GM18517 (cell line): Measurements from ENCODE around the gene PDCD5.
"Not testable (repeated sequence)": the region's sequence is repeated elsewhere in the genome, so short reads cannot be mapped to it uniquely, and the experiment has no call there.

Experiments
- ATAC-seq: cut with Tn5 transposase; IDR thresholded peaks from one replicate; pipeline ENCODE4 v1.9.1; 2021; ENCODE audit warnings: mild to moderate bottlenecking, moderate library complexity; ENCODE audit not compliant: unreplicated experiment

Gene PDCD5, protein sequence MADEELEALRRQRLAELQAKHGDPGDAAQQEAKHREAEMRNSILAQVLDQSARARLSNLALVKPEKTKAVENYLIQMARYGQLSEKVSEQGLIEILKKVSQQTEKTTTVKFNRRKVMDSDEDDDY

DNA sequence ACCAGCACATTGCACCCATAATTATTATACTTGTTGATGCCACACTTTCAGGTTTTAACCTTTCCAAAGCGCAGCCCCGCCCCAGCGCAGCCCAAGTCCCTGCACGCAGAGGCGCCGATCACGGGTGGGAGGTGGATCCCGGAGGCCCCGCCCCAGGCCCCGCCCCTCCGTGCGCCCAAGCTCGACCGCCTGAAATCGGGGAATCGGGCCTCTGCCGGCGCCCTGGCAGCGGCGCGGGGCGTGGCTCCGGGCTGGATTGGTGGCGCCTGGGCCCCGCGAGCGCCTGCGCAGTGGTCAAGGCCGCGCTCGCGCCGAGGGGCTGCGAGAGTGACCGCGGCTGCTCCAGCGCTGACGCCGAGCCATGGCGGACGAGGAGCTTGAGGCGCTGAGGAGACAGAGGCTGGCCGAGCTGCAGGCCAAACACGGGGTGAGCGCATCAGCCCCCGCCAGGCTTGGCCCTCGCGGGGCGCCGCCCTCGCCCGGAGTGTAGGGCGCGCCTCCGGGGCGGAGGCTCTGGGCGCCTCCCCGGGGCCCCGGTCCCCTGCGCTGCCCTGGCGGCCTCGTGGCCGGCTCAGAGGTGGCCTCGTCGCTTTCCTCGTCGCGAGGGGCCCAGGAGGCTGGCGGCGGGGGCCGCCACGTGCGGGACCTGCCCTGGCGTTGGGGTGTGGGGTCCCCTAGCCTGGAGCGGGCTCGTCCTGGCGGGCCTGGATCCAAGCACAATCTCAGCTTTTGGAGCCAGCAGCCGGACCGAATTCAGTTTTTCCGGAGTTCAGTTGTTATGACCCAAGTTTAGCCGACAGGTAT, at the start of gene PDCD5:
Gene PDCD5, plus strand, starts transcription at position 290 of the 804 bp plus-strand sequence. Its CDS starts 72 bp downstream, at position 362.
- peak; percentile 84 for ATAC-seq

DNA sequence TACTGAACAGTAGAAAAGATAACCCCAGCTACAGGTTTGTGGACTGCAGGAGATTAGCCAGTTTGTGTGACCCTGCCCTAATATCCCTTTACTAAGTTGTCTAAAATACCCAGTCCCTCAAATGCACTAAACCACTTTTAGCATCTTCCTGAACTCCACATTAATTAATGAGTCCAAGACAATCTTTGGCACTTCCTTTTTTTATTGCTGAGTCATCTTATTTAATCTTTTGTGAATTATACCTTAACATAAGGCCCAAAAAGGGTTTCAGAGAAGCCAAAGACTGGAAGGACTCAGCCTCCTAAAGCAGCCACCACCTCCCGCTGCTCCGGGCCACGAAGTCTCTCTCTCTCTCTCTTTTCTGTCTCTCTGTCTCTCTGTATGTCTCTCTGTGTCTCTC, 48.8 kb upstream of the PDCD5 start:
- ATAC-seq, result no peak

DNA sequence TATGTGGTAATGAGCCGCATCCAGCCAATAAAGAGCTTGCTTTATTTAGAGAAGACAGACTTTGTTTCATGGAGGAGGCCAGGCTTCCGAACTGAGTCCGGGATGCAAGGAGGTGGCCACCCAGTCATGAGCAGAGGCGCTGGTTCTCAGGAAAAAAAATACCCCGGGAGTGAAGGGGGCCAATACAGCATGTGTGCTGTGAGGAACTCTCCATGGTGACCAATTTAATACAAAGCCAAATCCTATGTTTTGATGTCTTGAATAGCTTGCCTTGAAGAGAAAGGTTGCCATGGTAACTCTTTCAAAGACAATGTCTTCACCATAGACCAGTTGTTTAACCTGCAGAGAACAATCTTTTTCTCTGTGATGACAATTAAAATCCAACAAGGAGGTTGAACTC, 43.4 kb upstream of the PDCD5 start:
- no peak for ATAC-seq

DNA sequence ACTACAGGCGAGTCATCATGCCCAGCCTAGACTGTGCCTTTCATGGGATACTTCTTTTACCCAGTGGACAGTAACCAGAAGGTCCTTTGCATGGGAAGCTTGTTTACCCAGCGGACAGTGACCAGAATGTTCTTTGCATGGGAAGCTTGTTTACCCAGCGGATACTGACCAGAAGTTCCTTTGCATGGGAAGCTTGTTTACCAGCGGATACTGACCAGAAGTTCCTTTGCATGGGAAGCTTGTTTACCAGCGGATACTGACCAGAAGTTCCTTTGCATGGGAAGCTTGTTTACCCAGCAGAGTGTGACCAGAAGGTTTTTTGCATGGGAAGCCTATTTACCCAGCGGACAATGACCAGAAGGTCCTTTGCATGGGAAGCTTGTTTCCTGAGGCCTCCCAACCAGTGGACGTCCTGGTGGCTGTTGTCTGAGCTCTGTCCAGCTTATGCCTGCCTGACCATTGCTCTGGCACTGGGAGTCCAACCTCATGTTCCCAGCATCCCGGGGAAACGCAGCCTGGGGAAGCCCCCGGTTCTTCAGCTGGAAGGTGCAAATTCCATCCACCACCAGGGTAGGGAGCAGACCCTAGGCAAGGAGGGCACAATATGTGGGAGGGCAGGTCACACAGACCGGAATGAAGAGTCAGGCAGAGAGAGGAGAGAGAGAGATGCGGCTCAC, 41.6 kb upstream of the PDCD5 start:
- ATAC-seq, result no peak

DNA sequence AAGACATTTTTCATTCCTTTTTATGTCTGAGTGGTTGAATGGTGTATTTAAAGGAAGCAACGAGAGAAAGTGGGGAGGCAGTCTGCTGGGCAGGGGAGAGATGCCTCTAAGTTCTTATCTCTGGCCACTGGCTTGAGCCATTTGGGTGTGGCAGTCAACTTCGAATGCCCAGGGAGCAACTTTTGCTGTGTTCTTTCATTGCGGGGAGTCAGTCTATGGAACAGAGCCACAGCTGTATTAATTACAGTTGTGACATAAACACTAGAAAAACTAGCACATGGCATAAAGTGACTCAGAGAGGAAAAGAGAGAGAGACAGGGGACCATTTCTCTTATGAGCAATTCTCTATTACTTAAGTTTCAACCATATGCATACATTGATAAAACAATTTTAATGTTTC, 40.4 kb upstream of the PDCD5 start:
- ATAC-seq, result no peak

DNA sequence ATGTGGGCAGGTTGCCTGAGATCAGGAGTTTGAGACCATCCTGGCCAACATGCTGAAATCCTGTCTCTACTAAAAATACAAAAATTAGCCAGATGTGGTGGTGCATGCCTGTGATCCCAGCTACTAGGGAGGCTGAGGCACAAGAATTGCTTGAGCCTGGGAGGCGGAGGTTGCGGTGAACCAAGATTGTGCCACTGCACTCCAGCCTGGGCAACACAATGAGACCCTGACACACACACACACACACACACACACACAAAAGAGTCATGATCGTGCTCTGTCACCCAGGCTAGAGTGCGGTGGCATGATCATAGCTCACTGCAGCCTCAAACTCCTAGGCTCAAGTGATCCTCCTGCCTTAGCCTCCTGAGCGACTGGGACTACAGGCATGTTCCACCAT, 39.6 kb upstream of the PDCD5 start:
- ATAC-seq, result not testable (repeated sequence)

DNA sequence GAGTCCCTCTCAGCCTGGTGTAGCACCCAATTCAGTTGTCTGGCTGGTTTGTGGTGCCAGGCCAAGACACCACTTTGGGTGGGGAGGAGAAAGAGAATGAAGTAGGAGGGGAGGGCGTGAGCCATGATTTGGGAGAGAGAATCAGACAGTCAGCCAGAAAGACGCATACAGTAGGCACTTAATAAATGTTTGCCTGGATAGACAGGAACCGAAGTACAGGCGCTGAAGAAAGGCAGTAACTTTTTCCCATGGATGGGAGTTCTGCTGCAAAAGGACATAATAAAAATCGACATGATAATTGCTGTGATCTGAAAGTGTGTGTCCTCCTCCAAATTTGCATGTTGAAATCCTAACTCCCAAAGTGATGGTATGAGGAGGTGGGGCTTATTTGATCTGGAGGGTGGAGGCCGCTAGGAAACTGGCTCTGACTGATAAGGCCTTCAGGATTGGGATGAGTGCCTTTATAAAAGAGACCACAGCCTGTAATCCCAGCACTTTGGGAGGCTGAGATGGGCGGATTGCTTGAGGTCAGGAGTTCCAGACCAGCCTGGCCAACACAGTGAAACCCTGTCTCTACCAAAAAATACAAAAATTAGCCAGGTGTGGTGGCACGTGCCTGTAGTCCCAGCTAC, 38.4 kb upstream of the PDCD5 start:
- ATAC-seq, result no peak

DNA sequence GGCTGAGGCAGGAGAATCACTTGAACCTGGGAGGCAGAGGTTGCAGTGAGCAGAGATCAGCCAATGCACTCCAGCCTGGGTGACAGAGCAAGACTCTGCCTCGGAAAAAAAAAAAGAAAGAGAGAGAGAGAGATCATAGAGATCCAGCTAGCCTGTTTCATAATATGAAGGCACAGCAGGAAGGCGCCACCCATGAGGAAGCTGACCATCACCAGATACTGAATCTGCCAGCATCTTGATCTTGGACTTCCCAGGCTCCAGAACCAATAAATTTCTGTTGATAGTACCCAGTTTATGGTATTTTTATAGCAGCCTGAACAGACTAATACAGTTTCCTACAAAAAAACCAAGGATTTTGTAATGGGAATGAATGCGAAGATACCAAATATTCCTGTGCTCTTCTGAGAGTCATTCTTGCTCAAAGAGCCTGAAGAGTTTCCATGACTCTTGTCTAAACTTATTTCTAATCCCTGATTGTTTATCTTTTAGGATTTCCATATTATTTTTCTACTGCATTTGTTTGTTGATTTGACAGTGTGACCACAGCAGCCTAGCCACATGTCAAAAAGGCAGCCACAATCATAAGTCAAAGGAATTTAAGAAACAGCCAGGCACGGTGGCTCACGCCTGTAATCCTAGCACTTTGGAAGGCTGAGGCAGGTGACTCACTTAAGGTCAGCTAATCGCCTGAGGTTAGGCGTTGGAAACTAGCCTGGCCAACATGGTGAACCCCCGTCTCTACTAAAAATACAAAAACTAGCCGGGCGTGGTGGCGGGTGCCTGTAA, 37.7 kb upstream of the PDCD5 start:
- ATAC-seq, result no peak

DNA sequence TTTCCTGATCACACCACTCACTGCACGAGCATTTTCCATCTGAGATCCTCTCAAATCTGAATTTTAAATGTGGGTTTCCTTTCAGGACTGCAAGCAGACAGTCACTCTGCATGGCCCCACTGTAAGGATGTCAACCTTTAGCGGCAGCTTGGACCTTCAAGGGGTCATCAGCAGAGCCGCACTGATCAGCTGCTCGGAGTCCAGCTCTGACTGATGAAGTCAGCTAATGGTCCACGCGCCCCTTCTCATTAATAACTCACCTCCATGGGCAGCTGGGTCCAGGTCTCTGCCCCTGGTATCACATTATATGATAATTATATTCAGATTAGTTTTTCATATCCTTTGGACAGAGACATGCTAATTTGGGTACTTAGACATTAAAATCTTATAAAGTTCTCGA, 36.1 kb upstream of the PDCD5 start:
- no peak for ATAC-seq

DNA sequence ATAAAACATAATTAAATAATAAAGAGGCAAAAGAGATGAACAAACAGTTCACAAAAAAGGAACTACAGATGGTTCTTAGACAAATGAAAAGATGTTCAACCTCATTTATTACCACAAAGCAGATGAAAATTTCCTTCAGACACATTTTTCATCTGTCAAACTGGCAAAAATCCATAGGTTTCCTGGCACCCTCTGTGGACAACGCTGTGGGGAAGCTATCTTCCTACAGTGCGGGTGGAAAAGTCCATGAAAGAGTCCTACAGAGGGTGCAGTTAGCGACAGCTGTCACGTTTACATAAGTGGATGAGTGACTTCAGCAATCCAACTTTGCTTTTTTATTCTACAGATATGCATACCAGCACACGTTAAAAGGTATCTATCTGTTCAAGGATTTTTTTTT, 30.3 kb upstream of the PDCD5 start:
- no peak for ATAC-seq

DNA sequence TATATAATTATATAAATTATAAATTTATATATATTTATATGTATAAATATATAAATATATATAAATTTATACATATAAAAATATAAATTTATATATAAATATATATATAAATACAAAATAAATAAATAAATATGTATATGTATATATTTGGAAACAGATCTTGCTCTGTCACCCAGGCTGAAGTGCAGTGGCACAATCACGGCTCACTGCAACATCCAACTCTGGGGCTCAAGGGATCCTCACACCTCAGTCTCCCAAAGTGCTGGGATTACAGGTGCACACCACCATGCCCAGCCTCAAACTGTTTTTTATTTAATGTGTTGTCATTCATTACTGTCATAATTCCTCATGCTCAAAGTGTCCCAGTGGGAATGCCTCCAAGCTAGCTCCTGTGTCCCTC, 25.2 kb upstream of the PDCD5 start:
- no peak for ATAC-seq

DNA sequence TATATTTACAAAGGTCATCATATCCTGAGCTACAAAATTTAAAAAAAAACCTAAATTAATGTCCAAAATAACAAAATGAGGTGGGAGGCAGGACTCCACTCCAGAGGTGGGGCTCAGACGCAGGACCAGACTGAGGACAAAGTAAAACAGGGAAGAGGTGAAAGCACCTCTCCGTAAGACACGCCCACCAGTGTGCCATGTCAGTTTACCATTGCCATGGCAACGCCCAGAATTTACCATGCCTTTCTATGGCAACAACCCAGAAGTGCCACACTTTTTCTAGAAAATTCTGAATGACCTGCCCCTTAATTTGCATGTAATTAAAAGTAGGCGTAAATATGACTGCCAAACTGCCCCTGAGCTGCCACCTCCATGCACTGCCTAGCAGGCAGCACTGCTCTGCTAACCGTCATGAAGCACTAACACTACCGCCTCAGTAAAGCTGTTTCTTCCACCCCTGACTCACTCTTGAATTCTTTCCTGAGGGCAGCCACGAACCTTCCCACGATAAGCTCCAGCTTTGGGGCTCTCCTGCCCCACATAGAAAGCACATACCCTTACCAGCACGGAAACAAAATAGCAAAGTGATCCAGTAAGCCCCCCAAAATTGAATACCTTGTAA, 22.3 kb upstream of the PDCD5 start:
- no peak for ATAC-seq

DNA sequence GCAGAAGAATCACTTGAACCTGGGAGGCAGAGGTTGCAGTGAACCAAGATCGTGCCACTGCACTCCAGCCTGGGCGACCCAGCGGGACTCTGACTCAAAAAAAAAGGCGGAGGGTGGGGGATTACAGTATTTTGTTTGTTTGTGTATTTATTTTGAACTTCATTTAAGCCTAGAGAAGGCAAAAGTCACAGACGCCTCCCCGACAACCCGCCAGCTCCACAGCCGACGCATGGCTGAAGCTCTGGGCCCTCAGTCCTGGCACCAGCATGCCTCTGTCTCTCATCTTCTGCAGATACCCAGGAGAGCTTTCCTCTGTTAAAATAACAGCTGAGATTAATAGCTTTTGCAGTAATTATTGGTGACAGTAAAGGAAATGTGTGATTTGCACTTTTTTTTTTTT, 17.2 kb upstream of the PDCD5 start:
- ATAC-seq, result no peak

DNA sequence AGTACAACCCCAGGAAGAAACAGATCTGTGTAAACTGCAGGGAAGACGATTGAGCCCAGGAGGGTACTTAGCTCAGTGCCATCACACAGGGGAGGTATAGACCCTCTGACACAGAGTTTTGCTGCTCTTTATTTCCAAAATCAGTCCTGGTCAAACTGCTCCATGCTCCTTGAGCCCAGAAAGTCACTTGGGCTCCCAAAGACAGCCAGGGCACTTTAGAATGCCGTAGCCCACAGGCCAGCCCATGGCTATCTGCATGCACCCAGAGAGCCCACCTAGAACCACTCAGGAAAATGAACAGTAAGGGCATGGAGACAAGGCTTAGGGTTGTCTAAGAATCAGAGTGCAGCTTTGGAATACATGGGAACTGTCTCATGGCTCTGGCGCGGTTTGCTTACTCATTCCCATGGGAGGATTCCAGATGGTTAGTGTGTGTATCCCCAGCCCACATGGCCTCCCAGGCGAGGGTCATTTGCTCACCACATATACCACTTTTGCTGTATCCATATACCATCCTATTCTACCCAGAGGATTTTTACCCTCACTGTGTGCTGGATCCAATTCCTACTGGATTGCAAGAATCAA, 14.7 kb upstream of the PDCD5 start:
- ATAC-seq, result no peak

DNA sequence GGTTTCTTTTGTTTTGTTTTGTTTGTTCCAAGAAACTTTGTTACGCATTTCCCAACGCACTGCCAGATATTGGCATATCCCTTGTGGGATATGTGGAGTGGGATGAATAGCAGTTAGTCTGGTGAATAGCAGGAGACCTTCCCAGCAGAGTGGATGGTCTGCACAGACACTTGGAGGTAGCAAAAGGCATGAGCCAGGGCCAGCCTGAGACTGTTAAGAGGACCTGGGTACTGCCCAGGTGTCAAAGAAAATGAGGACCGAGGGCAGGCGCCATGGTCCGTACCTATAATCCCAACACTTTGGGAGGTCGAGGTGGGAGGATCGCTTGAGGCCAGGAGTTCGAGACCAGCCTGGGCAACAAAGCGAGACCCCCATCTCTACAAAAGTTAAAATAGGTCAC, 13.5 kb upstream of the PDCD5 start:
- no peak for ATAC-seq

DNA sequence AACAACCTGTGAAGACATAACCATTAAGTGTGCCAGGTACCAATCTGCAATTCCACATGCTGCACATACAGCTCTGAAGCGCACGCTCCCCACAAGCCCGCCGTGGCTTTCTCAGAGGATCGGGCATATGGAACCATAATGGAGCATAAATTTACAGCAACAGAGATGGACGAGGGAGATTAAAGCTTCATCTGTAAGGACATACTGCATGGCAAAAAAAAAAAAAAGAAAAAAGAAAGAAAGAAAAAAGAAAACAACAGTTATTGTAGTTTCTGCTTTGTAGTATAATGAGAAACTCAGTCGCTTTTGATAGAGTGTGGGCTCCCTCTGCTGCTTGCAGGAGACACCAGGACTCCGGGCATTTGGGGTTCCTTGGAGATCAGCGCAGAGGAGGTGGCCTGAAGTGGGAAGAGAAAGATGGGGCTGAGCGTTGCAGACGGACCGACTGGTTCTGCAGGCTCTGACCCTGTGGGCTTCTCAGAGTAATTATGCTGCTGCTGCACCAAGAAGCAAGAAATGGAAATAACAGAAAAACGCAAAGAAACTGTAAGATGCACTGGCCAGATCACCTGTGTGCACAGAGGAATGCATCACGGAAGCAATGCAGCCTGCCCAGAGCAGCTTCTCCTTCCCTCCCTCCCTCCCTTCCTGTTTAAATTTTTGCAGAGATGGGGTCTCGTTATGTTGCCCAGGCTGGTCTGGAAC, 10.8 kb upstream of the PDCD5 start:
- no peak for ATAC-seq

DNA sequence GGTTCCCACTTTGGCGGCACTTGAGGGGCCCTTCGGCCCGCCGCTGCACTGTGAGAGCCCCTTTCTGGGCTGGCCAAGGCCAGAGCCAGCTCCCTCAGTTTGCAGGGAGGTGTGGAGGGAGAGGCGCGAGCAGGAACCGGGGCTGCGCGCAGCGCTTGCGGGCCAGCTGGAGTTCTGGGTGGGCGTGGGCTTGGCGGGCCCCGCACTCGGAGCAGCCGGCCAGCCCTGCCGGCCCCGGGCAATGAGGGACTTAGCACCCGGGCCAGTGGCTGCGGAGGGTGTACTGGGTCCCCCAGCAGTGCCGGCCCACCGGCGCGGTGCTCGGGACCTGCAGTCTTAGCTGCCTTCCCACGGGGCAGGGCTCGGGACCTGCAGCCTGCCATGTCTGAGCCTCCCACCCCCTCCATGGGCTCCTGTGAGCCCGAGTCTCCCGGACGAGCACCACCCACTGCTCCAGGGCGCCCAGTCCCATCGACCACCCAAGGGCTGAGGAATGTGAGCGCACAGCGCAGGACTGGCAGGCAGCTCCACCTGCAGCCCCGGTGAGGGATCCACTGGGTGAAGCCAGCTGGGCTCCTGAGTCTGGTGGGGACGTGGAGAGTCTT, 9.4 kb upstream of the PDCD5 start:
- not testable (repeated sequence) for ATAC-seq

DNA sequence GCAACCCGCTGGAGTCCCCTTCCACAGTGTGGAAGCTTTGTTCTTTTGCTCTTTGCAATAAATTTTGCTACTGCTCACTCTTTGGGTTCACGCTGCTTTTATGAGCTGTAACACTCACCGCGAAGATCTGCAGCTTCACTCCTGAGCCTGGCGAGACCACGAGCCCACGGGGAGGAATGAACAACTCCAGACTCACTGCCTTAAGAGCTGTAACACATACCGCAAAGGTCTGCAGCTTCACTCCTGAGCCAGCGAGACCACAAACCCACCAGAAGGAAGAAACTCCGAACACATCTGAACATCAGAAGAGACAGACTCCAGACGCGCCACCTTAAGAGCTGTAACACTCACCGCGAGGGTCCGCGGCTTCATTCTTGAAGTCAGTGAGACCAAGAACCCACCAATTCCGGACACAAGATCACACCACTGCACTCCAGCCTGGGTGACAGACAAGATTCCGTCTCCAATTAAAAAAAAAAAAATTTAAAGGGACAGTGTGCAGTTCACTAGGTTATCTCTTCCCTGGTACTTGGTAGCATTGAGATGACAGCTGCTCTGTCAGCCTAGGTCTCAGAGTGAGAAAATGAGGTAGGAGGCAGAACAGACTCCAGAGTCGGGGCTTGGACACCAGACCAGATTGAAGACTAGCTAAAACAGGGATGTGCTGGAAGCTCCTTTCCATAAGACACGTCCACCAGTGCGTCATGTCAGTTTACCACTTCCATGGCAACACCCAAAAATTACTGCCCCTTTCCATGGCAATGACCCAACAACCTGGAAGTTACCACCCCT, 8.1 kb upstream of the PDCD5 start:
- ATAC-seq, result not testable (repeated sequence)

DNA sequence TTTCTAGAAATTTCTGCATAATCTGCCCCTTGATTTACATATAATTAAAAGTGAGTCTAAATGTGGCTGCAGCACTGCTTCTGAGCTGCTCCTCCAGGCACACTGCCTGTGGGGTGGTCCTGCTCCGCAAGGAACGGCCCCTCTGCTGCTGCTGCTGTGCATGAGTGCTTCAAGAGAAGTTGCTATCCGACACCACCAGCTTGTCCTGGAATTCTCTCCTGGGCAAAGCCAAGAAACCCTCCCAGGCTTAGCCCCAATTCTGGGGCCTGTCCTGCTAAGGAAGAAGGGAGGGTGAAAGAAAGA, 7.5 kb upstream of the PDCD5 start:
- no peak for ATAC-seq
